ENCODE measurements around the gene SPEF2. TPM values are rescaled to one million over a fixed set of nuclear protein-coding genes. Genes with fewer than 3 reads are reported as not detected.
A peak's percentile ranks its signal among the peaks of the same experiment; 100 is the strongest.

Gene SPEF2
- total and polyA plus RNA-seq, 8 donors = 4.1 to 11.8 (median 6.2) TPM

DNA sequence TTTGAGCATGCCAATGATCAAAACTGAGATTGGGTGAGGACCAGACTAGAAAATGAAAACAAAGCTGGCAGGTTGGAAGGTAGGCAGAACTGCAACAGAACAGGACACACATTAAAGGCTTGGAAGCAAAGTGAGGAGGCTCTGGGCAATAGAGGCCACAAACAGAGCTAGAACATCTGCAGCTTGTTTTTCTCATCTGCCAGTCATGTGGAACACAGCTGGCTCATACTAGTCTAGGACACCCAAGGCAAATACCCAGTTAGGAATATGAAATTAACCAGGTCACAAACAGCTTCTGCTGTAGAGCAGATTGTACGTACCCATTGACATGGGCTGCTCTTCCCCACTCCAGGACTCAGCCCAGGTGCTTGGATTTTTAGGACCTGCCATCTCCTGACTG lies 61.7 kb downstream of the SPEF2 start:
- FAIRE-seq (no peak), ATAC-seq (no peak), DNase-seq (no peak)
- intact Hi-C loops (cut with DNase I) = no loop called here
- TF ChIP-seq, protein P1, sequence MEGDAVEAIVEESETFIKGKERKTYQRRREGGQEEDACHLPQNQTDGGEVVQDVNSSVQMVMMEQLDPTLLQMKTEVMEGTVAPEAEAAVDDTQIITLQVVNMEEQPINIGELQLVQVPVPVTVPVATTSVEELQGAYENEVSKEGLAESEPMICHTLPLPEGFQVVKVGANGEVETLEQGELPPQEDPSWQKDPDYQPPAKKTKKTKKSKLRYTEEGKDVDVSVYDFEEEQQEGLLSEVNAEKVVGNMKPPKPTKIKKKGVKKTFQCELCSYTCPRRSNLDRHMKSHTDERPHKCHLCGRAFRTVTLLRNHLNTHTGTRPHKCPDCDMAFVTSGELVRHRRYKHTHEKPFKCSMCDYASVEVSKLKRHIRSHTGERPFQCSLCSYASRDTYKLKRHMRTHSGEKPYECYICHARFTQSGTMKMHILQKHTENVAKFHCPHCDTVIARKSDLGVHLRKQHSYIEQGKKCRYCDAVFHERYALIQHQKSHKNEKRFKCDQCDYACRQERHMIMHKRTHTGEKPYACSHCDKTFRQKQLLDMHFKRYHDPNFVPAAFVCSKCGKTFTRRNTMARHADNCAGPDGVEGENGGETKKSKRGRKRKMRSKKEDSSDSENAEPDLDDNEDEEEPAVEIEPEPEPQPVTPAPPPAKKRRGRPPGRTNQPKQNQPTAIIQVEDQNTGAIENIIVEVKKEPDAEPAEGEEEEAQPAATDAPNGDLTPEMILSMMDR (IDR thresholded peaks at IDR 0.05) = no peak
- Histone ChIP-seq H3K4me1 (peaks cover 0 to 8% (median 0%) of the 10 kb centered on the region in 3 donors), H3K27me3 (no peaks in the 10 kb centered on the region), H3K36me3 (no peaks in the 10 kb centered on the region), H3K9me3 (no peaks in the 10 kb centered on the region), H3K4me3 (no peak overlapping the region), H3K27ac (no peak overlapping the region)
- 88 to 94% methylated on average over 1 of the region's 1 CpG for WGBS, 2 donors

- DNase-seq (peak in 3 of 6 donors; percentile 7 to 24 (median 15)), ATAC-seq (peak in 3 of 4 donors; percentile 39 to 81 (median 53)), FAIRE-seq (no peak)
- 59 to 63% methylated on average over 1 of the region's 1 CpG for WGBS, 2 donors
- H3K4me3 ChIP-seq = no peak overlapping the region
- H3K27ac ChIP-seq = no peak overlapping the region
- no peaks in the 10 kb centered on the region for H3K9me3 ChIP-seq
- no peaks in the 10 kb centered on the region for H3K27me3 ChIP-seq
- intact Hi-C loops (cut with DNase I) = no loop called here
- TF ChIP-seq, protein P1 (IDR thresholded peaks at IDR 0.05) = no peak
- H3K4me1 ChIP-seq = peaks cover 0 to 8% (median 0%) of the 10 kb centered on the region in 3 donors
- no peaks in the 10 kb centered on the region for H3K36me3 ChIP-seq
Measured at GRCh38 chr5:35681911-35682310, 64.2 kb downstream of the SPEF2 start.

GRCh38 chr5:35683466-35683865 lies 65.8 kb downstream of the SPEF2 start:
- no peak for ATAC-seq
- Histone ChIP-seq H3K4me3 (no peak overlapping the region), H3K4me1 (peaks cover 0 to 8% (median 0%) of the 10 kb centered on the region in 3 donors), H3K9me3 (no peaks in the 10 kb centered on the region), H3K27ac (no peak overlapping the region), H3K27me3 (no peaks in the 10 kb centered on the region), H3K36me3 (no peaks in the 10 kb centered on the region)
- 88 to 89% methylated on average over 6 of the region's 6 CpGs for WGBS, 2 donors
- TF ChIP-seq, protein P1 (IDR thresholded peaks at IDR 0.05) = no peak
- intact Hi-C loops (cut with DNase I) = no loop called here
- no peak for FAIRE-seq
- DNase-seq = no peak

GRCh38 chr5:35685161-35685560 lies 67.5 kb downstream of the SPEF2 start:
- H3K27me3 ChIP-seq = no peaks in the 10 kb centered on the region
- H3K9me3 ChIP-seq = no peaks in the 10 kb centered on the region
- H3K4me1 ChIP-seq = peaks cover 0 to 8% (median 0%) of the 10 kb centered on the region in 3 donors
- no peak for FAIRE-seq
- TF ChIP-seq, protein P1 (IDR thresholded peaks at IDR 0.05) = no peak
- no peak overlapping the region for H3K27ac ChIP-seq
- 56 to 69% methylated on average over 1 of the region's 1 CpG for WGBS, 2 donors
- intact Hi-C loops (cut with DNase I) = no loop called here
- no peak for DNase-seq
- H3K4me3 ChIP-seq = no peak overlapping the region
- H3K36me3 ChIP-seq = no peaks in the 10 kb centered on the region
- ATAC-seq = no peak

- DNase-seq (no peak), FAIRE-seq (no peak), ATAC-seq (no peak)
- Histone ChIP-seq H3K27me3 (no peaks in the 10 kb centered on the region), H3K9me3 (no peaks in the 10 kb centered on the region), H3K36me3 (no peaks in the 10 kb centered on the region), H3K27ac (no peak overlapping the region), H3K4me1 (no peaks in the 10 kb centered on the region), H3K4me3 (no peak overlapping the region)
- WGBS, 2 donors = 75 to 89% methylated on average over 2 of the region's 2 CpGs
- TF ChIP-seq, protein P1 (IDR thresholded peaks at IDR 0.05) = no peak
- intact Hi-C loops (cut with DNase I) = no loop called here
Measured at GRCh38 chr5:35687961-35688360, 70.3 kb downstream of the SPEF2 start.

Measured in pancreas (tissue), 10 donors.